PFSK-1 (cell line): ENCODE measurements around the gene DDT.

Experiments
- FOXP2 ChIP-seq: optimal IDR thresholded peaks from 2 replicates; pipeline ENCODE3; 2011; ENCODE audit warnings: borderline replicate concordance, control low read depth, inconsistent platforms; ENCODE audit not compliant: insufficient read depth; ENCODE audit errors: extremely low read length, extremely low read depth
- POLR2AphosphoS5 ChIP-seq: IDR thresholded peaks from 2 replicates; pipeline ENCODE4 v1.6.1; 2012; ENCODE audit warnings: low read depth, mild to moderate bottlenecking, control low read depth, low read length, moderate library complexity
- SIN3A ChIP-seq: IDR thresholded peaks from 2 replicates; pipeline ENCODE4 v1.6.1; 2012; ENCODE audit warnings: mild to moderate bottlenecking, low read length, moderate library complexity, borderline replicate concordance; ENCODE audit not compliant: insufficient read depth
- TAF1 ChIP-seq: IDR thresholded peaks from 2 replicates; pipeline ENCODE4 v1.6.1; 2012; ENCODE audit warnings: low read length, control low read depth, borderline replicate concordance; ENCODE audit not compliant: insufficient read depth
- TF ChIP-seq, protein P1 (sequence below), 2 experiments: IDR thresholded peaks; 2 replicates each; pipeline versions ENCODE4 v1.6.1 to v1.8.0; 2011 to 2012; ENCODE audit warnings: low read depth in 2 of 2, low read length in 2 of 2, control low read depth in 1 of 2, inconsistent platforms in 1 of 2, mild to moderate bottlenecking in 1 of 2, moderate library complexity in 1 of 2; ENCODE audit not compliant: insufficient read depth in 1 of 2

The DDT gene

DNA sequence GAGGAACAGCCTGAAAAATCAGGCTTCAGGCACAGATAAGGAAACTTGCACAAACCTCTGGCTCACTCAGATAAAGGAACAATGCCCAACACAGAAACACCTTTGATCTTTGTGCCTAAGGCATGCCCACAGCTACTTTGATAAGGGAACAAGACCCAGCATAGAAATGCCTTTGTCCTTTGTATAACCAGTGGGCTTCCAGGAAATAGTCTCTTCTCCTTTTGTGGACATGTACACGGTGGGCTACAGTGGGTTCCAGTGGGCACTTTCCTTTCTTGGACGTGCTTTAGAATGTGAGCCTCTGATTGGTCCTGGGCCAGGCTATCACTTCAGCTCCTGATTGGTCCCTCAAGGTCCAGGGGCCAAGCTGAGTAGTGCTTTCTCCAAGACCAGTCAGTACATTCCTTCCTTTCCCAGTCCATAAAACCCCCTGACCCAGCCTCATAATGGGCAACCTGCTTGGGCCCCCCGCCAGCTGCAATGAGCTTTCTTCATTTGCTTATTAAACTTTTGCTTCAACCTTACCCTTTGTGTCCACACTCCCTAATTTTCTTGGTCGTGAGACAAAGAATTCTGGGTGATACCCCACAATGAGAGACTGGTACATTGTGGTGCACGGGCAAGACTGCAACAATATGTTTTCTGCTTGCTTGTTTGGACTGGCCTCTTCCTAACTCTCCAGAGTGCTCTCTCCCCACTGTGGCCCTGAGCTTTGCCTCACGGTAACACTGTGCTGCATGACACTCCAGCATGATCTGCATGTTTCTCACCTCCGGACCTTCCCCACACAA lies 35.2 kb upstream of the DDT start:
- TF ChIP-seq TAF1, result no peak
- TF ChIP-seq POLR2AphosphoS5, result no peak
- no peak for TF ChIP-seq SIN3A
- TF ChIP-seq, protein P1, sequence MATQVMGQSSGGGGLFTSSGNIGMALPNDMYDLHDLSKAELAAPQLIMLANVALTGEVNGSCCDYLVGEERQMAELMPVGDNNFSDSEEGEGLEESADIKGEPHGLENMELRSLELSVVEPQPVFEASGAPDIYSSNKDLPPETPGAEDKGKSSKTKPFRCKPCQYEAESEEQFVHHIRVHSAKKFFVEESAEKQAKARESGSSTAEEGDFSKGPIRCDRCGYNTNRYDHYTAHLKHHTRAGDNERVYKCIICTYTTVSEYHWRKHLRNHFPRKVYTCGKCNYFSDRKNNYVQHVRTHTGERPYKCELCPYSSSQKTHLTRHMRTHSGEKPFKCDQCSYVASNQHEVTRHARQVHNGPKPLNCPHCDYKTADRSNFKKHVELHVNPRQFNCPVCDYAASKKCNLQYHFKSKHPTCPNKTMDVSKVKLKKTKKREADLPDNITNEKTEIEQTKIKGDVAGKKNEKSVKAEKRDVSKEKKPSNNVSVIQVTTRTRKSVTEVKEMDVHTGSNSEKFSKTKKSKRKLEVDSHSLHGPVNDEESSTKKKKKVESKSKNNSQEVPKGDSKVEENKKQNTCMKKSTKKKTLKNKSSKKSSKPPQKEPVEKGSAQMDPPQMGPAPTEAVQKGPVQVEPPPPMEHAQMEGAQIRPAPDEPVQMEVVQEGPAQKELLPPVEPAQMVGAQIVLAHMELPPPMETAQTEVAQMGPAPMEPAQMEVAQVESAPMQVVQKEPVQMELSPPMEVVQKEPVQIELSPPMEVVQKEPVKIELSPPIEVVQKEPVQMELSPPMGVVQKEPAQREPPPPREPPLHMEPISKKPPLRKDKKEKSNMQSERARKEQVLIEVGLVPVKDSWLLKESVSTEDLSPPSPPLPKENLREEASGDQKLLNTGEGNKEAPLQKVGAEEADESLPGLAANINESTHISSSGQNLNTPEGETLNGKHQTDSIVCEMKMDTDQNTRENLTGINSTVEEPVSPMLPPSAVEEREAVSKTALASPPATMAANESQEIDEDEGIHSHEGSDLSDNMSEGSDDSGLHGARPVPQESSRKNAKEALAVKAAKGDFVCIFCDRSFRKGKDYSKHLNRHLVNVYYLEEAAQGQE (IDR thresholded peaks at IDR 0.05; ENCODE audit: insufficient read depth in 1 of 2, low read depth in 2 of 2, low read length in 2 of 2), result no peak
- TF ChIP-seq FOXP2, result no peak

GRCh38 chr22:24008381-24009226 lies 34.4 kb upstream of the DDT start:
- TF ChIP-seq, protein P1 (IDR thresholded peaks at IDR 0.05; ENCODE audit: insufficient read depth in 1 of 2, low read depth in 2 of 2, low read length in 2 of 2), result no peak
- TF ChIP-seq SIN3A (no peak), FOXP2 (no peak), POLR2AphosphoS5 (no peak), TAF1 (no peak)

GRCh38 chr22:24008022-24008283 lies 33.7 kb upstream of the DDT start:
- TF ChIP-seq SIN3A, result no peak

DNA sequence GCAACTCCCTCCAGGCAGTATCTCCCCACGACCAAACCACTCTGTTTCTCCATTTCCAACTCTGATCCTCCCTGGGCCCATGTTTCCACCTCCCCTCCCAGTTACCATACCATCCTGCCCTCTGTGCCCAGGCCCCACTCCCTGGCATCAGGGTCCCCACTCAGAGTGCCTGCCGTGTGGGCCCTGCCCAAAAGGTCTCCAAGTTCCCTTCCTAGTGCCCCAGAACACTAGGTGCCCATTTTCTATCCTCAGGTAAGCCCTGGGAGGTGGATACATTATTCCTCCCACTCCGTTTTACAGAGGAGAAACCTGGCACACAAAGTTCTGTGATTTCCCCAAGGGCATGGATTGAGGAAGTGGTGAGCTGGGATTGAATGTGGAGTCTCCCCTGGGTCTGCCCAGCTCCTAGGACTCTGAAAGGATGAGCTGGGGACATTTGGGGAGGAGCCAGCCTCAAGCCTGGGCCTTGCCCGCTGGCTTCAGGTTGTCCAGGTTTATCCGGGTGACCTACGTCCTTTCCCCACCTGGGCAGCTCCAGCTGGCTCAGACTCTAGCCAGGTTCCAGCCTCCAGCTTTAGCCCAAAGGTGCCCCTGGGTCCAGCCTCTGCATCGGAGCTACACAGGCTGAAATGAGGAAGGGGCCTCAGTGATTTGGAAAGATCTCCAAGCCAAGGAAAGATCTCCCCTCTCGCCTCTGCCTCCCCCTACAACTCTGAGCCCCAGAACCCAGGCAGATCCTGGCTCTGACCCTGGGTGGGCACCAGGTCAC lies 33.2 kb upstream of the DDT start:
- TF ChIP-seq POLR2AphosphoS5, result no peak
- no peak for TF ChIP-seq SIN3A
- TF ChIP-seq FOXP2, result no peak
- TF ChIP-seq, protein P1 (IDR thresholded peaks at IDR 0.05; ENCODE audit: insufficient read depth in 1 of 2, low read depth in 2 of 2, low read length in 2 of 2), result no peak

DNA sequence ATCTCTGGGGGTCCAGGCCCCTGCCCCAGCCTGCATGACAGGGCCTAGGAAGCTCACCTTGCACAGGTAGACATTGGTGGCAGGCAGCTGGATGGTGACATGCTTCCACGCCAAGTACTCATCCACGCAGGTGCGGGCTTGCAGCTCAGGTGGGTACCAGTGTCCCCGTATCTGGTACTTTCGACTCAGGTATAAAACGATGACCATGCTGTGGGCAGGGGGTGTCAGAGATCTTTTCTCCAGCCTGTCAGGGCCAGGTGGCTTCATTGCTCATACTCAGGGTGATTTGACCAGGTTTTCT lies 32.6 kb upstream of the DDT start:
- no peak for TF ChIP-seq POLR2AphosphoS5
- TF ChIP-seq TAF1, result no peak
- TF ChIP-seq, protein P1 (IDR thresholded peaks at IDR 0.05; ENCODE audit: insufficient read depth in 1 of 2, low read depth in 2 of 2, low read length in 2 of 2), result no peak
- no peak for TF ChIP-seq FOXP2
- no peak for TF ChIP-seq SIN3A
